Endothelial cell of umbilical vein (primary cell): ENCODE results near the gene ADGRF3. TPM values are rescaled to one million over a fixed set of nuclear protein-coding genes. Genes with fewer than 3 reads are reported as not detected.
"Not testable (repeated sequence)": the region's sequence is repeated elsewhere in the genome, so short reads cannot be mapped to it uniquely, and the experiment has no call there.

ENCODE experiments used
- BruUV-seq: library from RNA; stranded (reverse); fragments of 400-500 nt; replicated peaks from 2 replicates; lab custom pipeline; 2021; lab: Mats Ljungman, UMichigan
- CTCF ChIA-PET: fragments of 300-600, 350-600 bp; sonication (Branson Sonifier 250); formaldehyde crosslinking; loops from one replicate; lab custom pipeline; 2021; ENCODE audit warnings: antibody characterized with exemption, inconsistent platforms; lab: Charles Lee
- POLR2A ChIA-PET: fragments of 300-600, 350-600 bp; sonication (Branson Sonifier 250); formaldehyde crosslinking; loops from one replicate; lab custom pipeline; 2021; ENCODE audit warnings: antibody characterized with exemption, inconsistent platforms; lab: Charles Lee
- DNase-seq: peaks from one replicate; pipeline ENCODE4 v3.0.0-alpha.2; 2011; ENCODE audit warnings: low read depth, low spot score
- FAIRE-seq: peaks from 2 replicates; lab custom pipeline; 2011; peaks lifted over from hg19 to GRCh38; lab: Jason Lieb, UNC
- H2AFZ ChIP-seq: 2 replicates; pipeline ENCODE4 v1.6.0; 2012; ENCODE audit warnings: low read depth, low read length, control low read depth, inconsistent platforms
- H3K27ac ChIP-seq: 2 replicates; pipeline ENCODE4 v1.5.1; 2011; ENCODE audit warnings: low read depth, mild to moderate bottlenecking, control low read depth, low read length, moderate library complexity; ENCODE audit not compliant: insufficient read depth
- H3K27me3 ChIP-seq, 2 experiments: 2 replicates each; pipeline versions ENCODE4 v1.6.0 to v1.6.1; 2011; ENCODE audit warnings: low read length in 2 of 2, mixed read lengths in 1 of 2; ENCODE audit not compliant: control insufficient read depth in 2 of 2, insufficient read depth in 2 of 2
- H3K36me3 ChIP-seq, 2 experiments: 2 replicates in 1 of 2; 3 replicates in 1 of 2; pipeline ENCODE4 v1.5.1; 2011; ENCODE audit warnings: low read length in 2 of 2, mild to moderate bottlenecking in 1 of 2, moderate library complexity in 1 of 2; ENCODE audit not compliant: control insufficient read depth in 2 of 2, insufficient read depth in 2 of 2; ENCODE audit errors: extremely low read depth in 1 of 2
- H3K4me1 ChIP-seq: 3 replicates; pipeline ENCODE4 v1.5.1; 2011; ENCODE audit warnings: mild to moderate bottlenecking, low read length; ENCODE audit not compliant: control insufficient read depth, insufficient read depth; ENCODE audit errors: extremely low read depth
- H3K4me2 ChIP-seq: 2 replicates; pipeline ENCODE4 v1.6.1; 2011; ENCODE audit warnings: low read length, control low read depth, mixed read lengths; ENCODE audit not compliant: insufficient read depth
- H3K4me3 ChIP-seq, 3 experiments: fragments of 200-600 bp in 1 of 3; sonication (generic), shearing (Covaris generic) in 1 of 3; replicated peaks in 1 of 3; 2 replicates each; pipeline ENCODE4 v1.5.1; 2011 to 2016; ENCODE audit warnings: control low read depth in 3 of 3, low read length in 3 of 3, mild to moderate bottlenecking in 2 of 3, inconsistent platforms in 1 of 3, low read depth in 1 of 3, moderate library complexity in 1 of 3; ENCODE audit not compliant: insufficient read depth in 1 of 3
- H3K79me2 ChIP-seq: 2 replicates; pipeline ENCODE4 v1.6.0; 2012; ENCODE audit warnings: low read length, inconsistent platforms; ENCODE audit not compliant: control insufficient read depth, insufficient read depth
- H3K9ac ChIP-seq: replicated peaks from 2 replicates; pipeline ENCODE3; 2011; ENCODE audit warnings: low read length, control low read depth; ENCODE audit not compliant: insufficient read depth; ENCODE audit errors: extremely low read depth
- H3K9me1 ChIP-seq: replicated peaks from 3 replicates; pipeline ENCODE4 v1.6.0; 2011; ENCODE audit warnings: mild to moderate bottlenecking, low read length; ENCODE audit not compliant: control insufficient read depth, insufficient read depth; ENCODE audit errors: extremely low read depth
- H3K9me3 ChIP-seq: replicated peaks from 2 replicates; pipeline ENCODE4 v1.5.1; 2012; ENCODE audit warnings: low read length, inconsistent platforms; ENCODE audit not compliant: control insufficient read depth, insufficient read depth
- H4K20me1 ChIP-seq: replicated peaks from 2 replicates; pipeline ENCODE3; 2011; ENCODE audit warnings: mild to moderate bottlenecking, low read length; ENCODE audit not compliant: control insufficient read depth, insufficient read depth; ENCODE audit errors: extremely low read depth
- dilution Hi-C: fragments of 300-500 bp; cut with MboI; formaldehyde crosslinking; loops from one replicate; pipeline ENCODE4 v1.15.0; 2019; ENCODE audit warnings: low sequenced_read_pairs; ENCODE audit not compliant: extremely low pct_ligation_motif_present
- intact Hi-C: fragments of 100-400 bp; cut with micrococcal nuclease; formaldehyde crosslinking; loops from one replicate; pipeline ENCODE4 v1.10.0; 2022
- polyA plus RNA-seq, 4 experiments: library from polyadenylated mRNA; depleted of rRNA in 3 of 4; stranded (reverse) in 3 of 4; unstranded in 1 of 4; fragments of >200 nt; gene quantifications; 2 replicates each; pipeline versions ENCODE4 v1.2.1 to v1.2.3, GENCODE V29; 2011 to 2012; ENCODE audit warnings: missing spikeins in 1 of 4
- total RNA-seq: library from RNA; stranded (reverse); gene quantifications from 2 replicates; pipeline ENCODE4 v1.2.3, GENCODE V29; 2021

The ADGRF3 gene
- total and polyA plus RNA-seq, 2 donors (not counting 3 experiments of a cell fraction or from before 2014, with no cell fraction given) = 0.21 to 0.73 TPM

GRCh38 chr2:26370909-26371308, 24.3 kb upstream of the ADGRF3 start:
- H3K9me1 ChIP-seq, H3K4me2 ChIP-seq, H2AFZ ChIP-seq, H3K9ac ChIP-seq, H3K9me3 ChIP-seq, H3K4me1 ChIP-seq, FAIRE-seq, H4K20me1 ChIP-seq, DNase-seq, H3K4me3 ChIP-seq, BruUV-seq, CTCF ChIA-PET, H3K36me3 ChIP-seq, dilution Hi-C loops, H3K27ac ChIP-seq, POLR2A ChIA-PET, H3K27me3 ChIP-seq, H3K79me2 ChIP-seq, intact Hi-C loops: not testable (repeated sequence)

- dilution Hi-C loops, CTCF ChIA-PET, DNase-seq, H3K9ac ChIP-seq, H2AFZ ChIP-seq, H3K36me3 ChIP-seq, H3K4me2 ChIP-seq, BruUV-seq, H3K79me2 ChIP-seq, intact Hi-C loops, FAIRE-seq, H3K9me1 ChIP-seq, H3K27ac ChIP-seq, H3K4me3 ChIP-seq, H4K20me1 ChIP-seq, H3K4me1 ChIP-seq, H3K27me3 ChIP-seq, H3K9me3 ChIP-seq, POLR2A ChIA-PET: not testable (repeated sequence)
Observed at GRCh38 chr2:26369664-26370063, 23.1 kb upstream of the ADGRF3 start.
